GM12878 (cell line): ENCODE results near the gene NUDT7.

Source experiments
- CHD1 ChIP-seq: IDR thresholded peaks from 2 replicates; pipeline ENCODE4 v1.6.1; 2012; ENCODE audit warnings: low read depth, low read length, improper control_type of control experiment
- CTCF ChIP-seq, 3 experiments: IDR thresholded peaks in 2 of 3; conservative IDR thresholded peaks in 1 of 3; 2 replicates each; pipeline ENCODE4 v1.5.1; 2011; ENCODE audit warnings: low read depth in 3 of 3, low read length in 3 of 3, mild to moderate bottlenecking in 3 of 3, control low read depth in 2 of 3, moderate library complexity in 2 of 3, inconsistent platforms in 1 of 3, mixed read lengths in 1 of 3; ENCODE audit not compliant: control insufficient read depth in 2 of 3, insufficient read depth in 1 of 3; ENCODE audit errors: extremely low read depth in 1 of 3
- EGR1 ChIP-seq, 2 experiments: IDR thresholded peaks; 1 replicate in 1 of 2; 2 replicates in 1 of 2; pipeline ENCODE4 v1.6.1; 2011 to 2012; ENCODE audit warnings: low read depth in 2 of 2, low read length in 2 of 2, borderline replicate concordance in 1 of 2, mild to moderate bottlenecking in 1 of 2, moderate library complexity in 1 of 2
- ELK1 ChIP-seq: IDR thresholded peaks from 2 replicates; pipeline ENCODE4 v1.6.1; 2012; ENCODE audit warnings: low read depth, low read length, improper control_type of control experiment
- EZH2 ChIP-seq: IDR thresholded peaks from 2 replicates; pipeline ENCODE4 v1.6.1; 2012; ENCODE audit warnings: low read depth, mild to moderate bottlenecking, control low read depth, inconsistent platforms, low read length, borderline replicate concordance; ENCODE audit not compliant: control insufficient read depth
- RCOR1 ChIP-seq: conservative IDR thresholded peaks from 2 replicates; pipeline ENCODE4 v1.6.1; 2012; ENCODE audit warnings: low read depth, low read length, improper control_type of control experiment
- USF2 ChIP-seq: IDR thresholded peaks from 2 replicates; pipeline ENCODE4 v1.6.1; 2011; ENCODE audit warnings: low read depth, low read length, improper control_type of control experiment, borderline replicate concordance
- YY1 ChIP-seq: IDR thresholded peaks from 2 replicates; pipeline ENCODE4 v1.6.1; 2011; ENCODE audit warnings: low read depth, mild to moderate bottlenecking, low read length

GRCh38 chr16:77711775-77712174 lies 10.5 kb upstream of the NUDT7 start:
- no peak for TF ChIP-seq CTCF (IDR thresholded peaks at IDR 0.05 in 2 of 3, conservative IDR thresholded peaks at IDR 0.05 in 1 of 3; ENCODE audit: control insufficient read depth in 2 of 3, extremely low read depth in 1 of 3, insufficient read depth in 1 of 3, low read depth in 3 of 3, low read length in 3 of 3)
- no peak for TF ChIP-seq ELK1
- no peak for TF ChIP-seq CHD1
- TF ChIP-seq EGR1 (IDR thresholded peaks at IDR 0.05; ENCODE audit: borderline replicate concordance in 1 of 2, low read depth in 2 of 2, low read length in 2 of 2), result no peak
- TF ChIP-seq YY1, result no peak
- TF ChIP-seq USF2, result no peak
- TF ChIP-seq EZH2, result no peak
- no peak for TF ChIP-seq RCOR1
